Measurements from ENCODE around the gene UBC. TPM values are rescaled to one million over a fixed set of nuclear protein-coding genes. Genes with fewer than 3 reads are reported as not detected.
"Not testable (repeated sequence)": the region's sequence is repeated elsewhere in the genome, so short reads cannot be mapped to it uniquely, and the experiment has no call there.

UBC gene
- total RNA-seq, 1 donor from 2014 or later = 979 TPM

- no peak for ATAC-seq
- no peak for DNase-seq (ENCODE audit: low spot score)
- intact Hi-C loops (cut with DNase I) = no loop called here
Observed at GRCh38 chr12:124917841-124918621, 3.6 kb upstream of the UBC start.

- peak; percentile 97 for DNase-seq (ENCODE audit: low spot score)
- ATAC-seq = peak; percentile 95
- intact Hi-C loops (cut with DNase I) = no loop called here
Observed at GRCh38 chr12:124917135-124917840, 2.8 kb upstream of the UBC start.

GRCh38 chr12:124916374-124917134 is 2.1 kb upstream of the UBC start:
- intact Hi-C loops (cut with DNase I) = no loop called here
- peak; percentile 63 for ATAC-seq
- DNase-seq (ENCODE audit: low spot score) = peak; percentile 78

- peak; percentile 0 for ATAC-seq
- DNase-seq (ENCODE audit: low spot score) = no peak
- intact Hi-C loops (cut with DNase I) = no loop called here
Observed at GRCh38 chr12:124915239-124916236, 1.1 kb upstream of the UBC start.

- intact Hi-C loops (cut with DNase I) = no loop called here
- DNase-seq (ENCODE audit: low spot score) = peak; percentile 92
- ATAC-seq = peak; percentile 27
Observed at GRCh38 chr12:124913474-124914391, 717 bp downstream of the UBC start.

- ATAC-seq; DNase-seq (ENCODE audit: low spot score); intact Hi-C loops (cut with DNase I): not testable (repeated sequence)
Observed at GRCh38 chr12:124912529-124913287, 1.7 kb downstream of the UBC start.

GRCh38 chr12:124911521-124911920 is 2.9 kb downstream of the UBC start:
- intact Hi-C loops (cut with DNase I); DNase-seq (ENCODE audit: low spot score); ATAC-seq: not testable (repeated sequence)

GRCh38 chr12:124910561-124911478 is 3.6 kb downstream of the UBC start:
- ATAC-seq (no peak), DNase-seq (ENCODE audit: low spot score) (no peak)
- intact Hi-C loops (cut with DNase I) = no loop called here

- no peak for ATAC-seq
- intact Hi-C loops (cut with DNase I) = no loop called here
- DNase-seq (ENCODE audit: low spot score) = no peak
Observed at GRCh38 chr12:124909831-124910560, 4.5 kb downstream of the UBC start.

GRCh38 chr12:124906606-124907261 is 7.7 kb downstream of the UBC start:
- intact Hi-C loops (cut with DNase I) = no loop called here
- DNase-seq (ENCODE audit: low spot score) (peak; percentile 94), ATAC-seq (peak; percentile 47)

- DNase-seq (ENCODE audit: low spot score) = peak; percentile 91
- peak; percentile 95 for ATAC-seq
- intact Hi-C loops (cut with DNase I) = no loop called here
Observed at GRCh38 chr12:124904306-124905098, 9.9 kb downstream of the UBC start.

- intact Hi-C loops (cut with DNase I) = no loop called here
- no peak for ATAC-seq
- DNase-seq (ENCODE audit: low spot score) = no peak
Observed at GRCh38 chr12:124902916-124903315, 11.5 kb downstream of the UBC start.

GRCh38 chr12:124901003-124901402 is 13.4 kb downstream of the UBC start:
- DNase-seq (ENCODE audit: low spot score) (no peak), ATAC-seq (no peak)
- intact Hi-C loops (cut with DNase I) = no loop called here

- ATAC-seq; DNase-seq (ENCODE audit: low spot score); intact Hi-C loops (cut with DNase I): not testable (repeated sequence)
Observed at GRCh38 chr12:124900345-124900795, 14.1 kb downstream of the UBC start.

Measured in sciatic nerve (tissue), 2 donors.